Kidney capillary endothelial cell (primary cell): ENCODE measurements around the gene KRT27.
"Not testable (repeated sequence)": the region's sequence is repeated elsewhere in the genome, so short reads cannot be mapped to it uniquely, and the experiment has no call there.

Source experiments
- DNase-seq: peaks from one replicate; pipeline ENCODE4 v3.0.0-alpha.2; 2018; ENCODE audit warnings: low spot score

KRT27 gene

DNA sequence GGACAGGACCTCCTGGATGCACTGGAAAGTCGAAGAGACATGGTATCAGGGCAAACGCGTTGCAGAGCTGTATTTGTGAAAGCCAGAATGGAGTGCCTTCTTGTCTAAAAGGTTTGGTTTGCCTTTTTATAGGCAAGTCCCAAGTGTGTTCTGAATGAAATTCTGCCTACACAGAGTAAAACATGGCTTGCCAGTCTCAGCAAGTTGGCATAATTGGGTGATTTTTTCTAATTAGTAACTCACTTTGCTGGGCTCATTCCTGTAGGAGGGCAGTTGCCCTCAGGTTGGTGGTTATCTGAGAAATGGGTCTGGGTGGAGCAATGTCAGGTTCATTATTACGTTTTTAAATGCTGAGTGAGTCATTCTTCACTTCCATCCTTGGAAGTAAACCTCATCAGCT lies 27.1 kb downstream of the KRT27 start, which contains the start of gene KRT25:
KRT25 (minus strand) TSS at position 101 of the 400 bp plus-strand sequence; CDS start at position 41, 60 bp downstream.
- DNase-seq: no peak

DNA sequence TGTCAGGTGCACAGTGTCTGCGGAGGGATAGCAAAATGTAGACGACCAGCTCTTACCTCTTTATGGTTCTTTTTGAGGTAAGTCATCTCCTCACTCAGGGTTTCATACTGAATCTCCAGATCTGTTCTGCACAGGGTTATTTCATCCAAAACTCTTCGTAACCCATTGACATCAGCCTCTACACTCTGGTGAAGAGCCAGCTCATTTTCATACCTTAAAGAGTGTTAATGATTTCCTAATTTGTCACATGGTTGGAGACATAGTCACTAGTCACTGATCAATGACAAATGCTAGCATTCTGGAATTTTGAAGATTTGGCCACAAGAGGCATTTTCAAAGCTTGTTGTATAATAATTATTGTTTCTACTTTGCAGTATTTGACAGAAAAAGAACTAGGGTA lies 28.5 kb downstream of the KRT27 start:
- DNase-seq: no peak

DNA sequence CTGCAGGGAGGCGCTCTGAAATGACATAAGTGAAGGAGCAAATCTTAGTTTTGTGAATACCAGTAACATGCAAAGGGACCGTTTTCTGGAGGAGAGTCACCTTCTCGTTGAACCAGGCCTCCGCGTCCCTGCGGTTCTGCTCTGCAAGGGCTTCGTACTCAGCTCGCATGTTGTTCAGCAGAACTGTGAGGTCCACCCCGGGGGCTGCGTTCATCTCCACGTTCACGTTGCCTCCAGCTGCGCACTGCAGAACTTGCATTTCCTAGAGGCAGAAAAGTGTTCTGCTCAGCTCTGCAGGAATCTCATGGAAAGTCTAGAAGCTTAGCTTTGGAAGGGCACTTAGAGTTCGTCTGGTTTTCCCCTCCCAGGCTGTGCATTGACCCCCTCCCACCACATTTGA lies 31.3 kb downstream of the KRT27 start:
- DNase-seq: no peak

DNA sequence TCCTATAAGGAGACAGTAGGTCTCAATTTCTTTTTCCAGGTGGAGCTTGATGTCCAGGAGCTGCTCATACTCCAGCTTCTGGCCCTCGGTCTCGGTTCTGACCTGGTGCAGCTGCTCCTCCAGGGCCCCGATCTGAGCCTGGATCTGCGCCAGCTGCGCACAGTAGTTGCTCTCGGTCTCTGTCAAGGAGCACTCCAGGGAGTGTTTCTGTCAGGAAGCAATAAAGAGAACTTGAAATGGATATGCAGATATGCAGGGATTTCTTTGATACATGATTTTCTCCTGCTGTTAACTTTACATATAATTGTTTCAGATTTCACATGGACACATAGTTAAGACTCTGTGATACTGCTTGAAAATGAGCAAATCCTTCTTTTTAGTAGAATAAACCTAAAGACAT lies 32.0 kb downstream of the KRT27 start:
- no peak for DNase-seq

DNA sequence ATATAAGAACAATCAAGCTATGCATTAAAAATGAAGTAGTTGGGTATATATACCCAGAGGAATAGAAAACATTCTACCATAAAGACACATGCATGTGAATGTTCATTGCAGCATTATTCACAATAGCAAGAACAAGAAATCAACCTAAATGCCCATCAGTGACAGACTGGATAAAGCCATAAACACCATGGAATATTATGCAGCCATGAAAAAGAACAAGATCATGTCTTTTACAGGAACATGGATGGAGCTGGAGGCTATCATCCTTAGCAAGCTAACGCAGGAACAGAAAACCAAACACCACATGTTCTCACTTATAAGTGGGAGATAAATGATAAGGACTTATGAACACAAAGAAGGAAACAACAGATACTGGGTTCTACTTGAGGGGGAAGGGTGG lies 33.7 kb downstream of the KRT27 start:
- not testable (repeated sequence) for DNase-seq

DNA sequence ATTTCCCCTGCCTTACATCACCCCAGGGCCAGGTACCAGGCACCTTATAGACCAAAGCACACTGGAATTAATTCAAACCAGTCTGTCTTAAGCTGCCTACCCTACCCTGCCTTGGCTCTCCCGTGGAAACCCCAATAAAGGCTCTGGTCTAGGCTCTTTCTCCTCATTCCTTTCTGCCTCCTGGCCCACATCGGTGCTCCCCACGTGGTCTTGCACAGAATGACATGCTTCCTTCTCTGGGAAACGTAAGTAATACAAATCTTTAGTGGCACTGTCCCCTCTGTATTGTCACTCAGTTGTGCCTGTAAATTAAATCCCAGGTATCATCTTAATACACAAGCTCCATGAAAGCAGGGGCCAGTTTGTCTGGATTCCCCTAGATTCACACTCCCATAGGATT lies 43.8 kb downstream of the KRT27 start:
- DNase-seq: no peak

DNA sequence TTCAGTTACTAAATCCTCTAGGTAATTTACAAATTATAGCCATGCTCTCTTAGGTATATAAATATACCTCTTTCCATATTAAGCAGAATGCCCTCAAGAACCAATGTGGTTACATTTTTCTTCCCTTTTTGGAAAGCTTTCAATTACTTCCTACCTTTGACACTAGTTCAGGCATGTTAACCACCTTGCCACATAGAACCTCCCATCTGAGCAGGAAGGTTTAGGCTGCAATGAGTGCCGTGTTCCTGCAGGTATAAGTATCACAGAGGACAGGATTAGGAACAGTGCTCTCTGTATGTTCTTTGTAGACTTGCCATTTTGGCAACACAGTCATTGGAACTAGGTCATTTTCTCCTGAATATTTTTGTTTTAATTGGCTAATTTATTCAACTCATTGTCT lies 47.3 kb downstream of the KRT27 start:
- no peak for DNase-seq

DNA sequence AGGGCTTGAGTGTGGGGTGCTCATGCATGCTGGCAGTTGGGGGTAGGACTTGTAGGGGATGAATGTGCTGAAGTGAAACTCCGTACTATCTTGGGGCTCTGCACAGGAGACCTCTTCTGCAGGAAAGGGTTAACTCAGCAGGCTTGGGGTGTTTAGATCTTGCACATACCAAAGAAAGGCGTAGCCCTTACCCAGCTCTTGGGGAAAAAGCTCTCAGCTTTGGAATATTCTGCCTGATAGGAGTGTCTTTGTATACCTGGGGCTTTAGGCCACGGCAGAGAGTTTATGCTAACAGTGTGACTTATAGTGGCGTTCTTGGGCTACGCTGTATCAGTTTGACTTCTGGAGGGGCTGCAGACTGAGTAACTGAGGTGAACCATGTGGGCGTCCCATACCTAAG lies 48.3 kb downstream of the KRT27 start:
- no peak for DNase-seq

DNA sequence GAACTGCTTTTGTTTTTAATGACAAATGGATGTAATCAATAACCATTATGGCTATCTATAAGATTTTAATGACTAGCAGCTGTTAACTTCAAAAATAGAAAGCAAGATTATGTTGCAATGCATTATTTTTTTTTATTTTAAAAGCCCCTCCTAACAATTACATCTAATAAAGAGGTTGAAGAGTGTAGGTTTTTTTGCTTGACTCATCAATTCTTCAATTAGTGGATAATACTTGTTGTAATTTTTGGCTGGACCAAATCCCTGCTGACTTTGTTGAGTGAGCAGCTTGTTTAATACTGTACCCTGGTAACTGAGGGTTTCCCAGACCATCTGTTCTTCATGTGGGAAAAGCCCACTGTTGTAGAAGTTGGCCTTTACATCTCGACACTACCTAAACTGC lies 51.4 kb downstream of the KRT27 start:
- DNase-seq: no peak

DNA sequence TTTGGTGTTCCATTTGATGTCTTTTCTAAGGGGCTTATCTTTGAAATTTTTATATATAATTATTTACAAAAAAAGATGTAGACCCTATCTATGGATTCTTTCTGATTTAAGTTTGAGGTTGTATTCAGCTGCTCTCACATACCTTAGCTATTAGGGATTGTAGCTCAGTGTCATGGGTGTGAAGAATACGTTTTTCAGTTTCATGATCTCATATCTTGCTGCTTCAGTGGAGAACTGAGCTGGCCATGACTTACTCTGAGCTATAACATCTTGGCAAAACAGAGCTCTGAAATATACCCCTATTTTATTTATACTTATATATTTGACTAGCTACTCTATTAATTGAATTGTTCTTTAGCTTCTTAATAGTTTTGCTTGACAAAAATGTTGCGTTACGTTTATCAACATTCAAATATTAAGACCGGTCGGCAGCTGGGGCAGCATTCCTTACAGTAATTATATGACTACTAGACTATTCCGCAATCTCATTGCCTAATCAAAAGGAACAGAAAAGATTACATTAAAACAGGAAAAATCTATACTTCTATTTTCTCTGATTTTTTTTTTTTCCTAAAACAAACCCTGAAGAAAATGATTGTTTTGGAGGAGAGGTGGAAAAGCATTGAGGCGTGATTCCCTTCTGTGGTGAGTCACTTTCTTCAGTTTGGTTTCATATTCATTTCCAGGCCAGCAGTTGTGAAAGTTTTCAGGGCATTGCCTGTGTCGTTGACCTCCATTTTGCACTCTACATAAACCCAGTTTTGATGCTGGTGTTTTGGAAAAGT lies 54.7 kb downstream of the KRT27 start:
- DNase-seq: no peak

DNA sequence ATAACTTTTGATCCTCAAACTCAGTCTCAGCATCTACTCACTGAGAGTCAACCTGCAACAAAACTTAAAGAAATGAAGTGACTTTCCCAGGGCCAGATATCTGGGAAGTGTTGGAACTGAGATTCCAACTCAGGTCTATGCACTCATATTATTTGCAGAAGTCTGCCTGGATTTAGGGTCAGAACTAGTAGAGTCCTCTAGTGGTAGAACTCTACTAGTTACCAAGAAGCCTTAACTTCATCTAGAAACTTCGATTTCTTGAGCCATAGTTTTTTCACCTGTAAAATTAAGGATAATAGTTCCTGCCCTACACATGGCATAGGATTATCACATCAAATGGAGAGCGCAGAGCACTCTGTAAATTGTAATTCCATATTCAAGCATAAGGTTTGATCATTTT lies 55.4 kb downstream of the KRT27 start:
- DNase-seq: no peak
